Liver (tissue), 9 donors: ENCODE results near the gene KRTAP10-9. TPM values are rescaled to one million over a fixed set of nuclear protein-coding genes. Genes with fewer than 3 reads are reported as not detected.

Source experiments
- DNase-seq: peaks from one replicate; pipeline ENCODE4 v3.0.0-alpha.2; 2017; ENCODE audit warnings: low spot score
- H3K27ac ChIP-seq, 2 donors: one replicate each; pipeline ENCODE4 v1.7.0; 2013; ENCODE audit warnings: inconsistent platforms in 2 of 2, low read length in 2 of 2, control low read depth in 1 of 2, low read depth in 1 of 2, mild to moderate bottlenecking in 1 of 2
- H3K27me3 ChIP-seq, 4 donors: one replicate each; pipeline versions ENCODE4 v1.6.1 to v1.7.0; 2013; ENCODE audit warnings: low read length in 3 of 4, inconsistent platforms in 1 of 4, mild to moderate bottlenecking in 1 of 4, moderate library complexity in 1 of 4; ENCODE audit not compliant: control insufficient read depth in 4 of 4, insufficient read depth in 4 of 4
- H3K36me3 ChIP-seq, 4 donors: one replicate each; pipeline versions ENCODE4 v1.6.1 to v1.7.0; 2013; ENCODE audit warnings: low read length in 3 of 4, mild to moderate bottlenecking in 3 of 4, low read depth in 1 of 4, moderate library complexity in 1 of 4; ENCODE audit not compliant: control insufficient read depth in 4 of 4, insufficient read depth in 3 of 4
- H3K4me1 ChIP-seq, 4 donors: one replicate each; pipeline versions ENCODE4 v1.6.1 to v1.7.0; 2013; ENCODE audit warnings: low read length in 3 of 4, mild to moderate bottlenecking in 3 of 4, moderate library complexity in 1 of 4; ENCODE audit not compliant: control insufficient read depth in 4 of 4, insufficient read depth in 4 of 4
- H3K4me3 ChIP-seq, 3 donors: one replicate each; pipeline versions ENCODE4 v1.6.1 to v1.7.0; 2013; ENCODE audit warnings: low read length in 3 of 3, control low read depth in 1 of 3, low read depth in 1 of 3, mild to moderate bottlenecking in 1 of 3
- H3K9ac ChIP-seq, 2 donors: one replicate each; pipeline ENCODE4 v1.7.0; 2013; ENCODE audit warnings: low read length in 2 of 2, mild to moderate bottlenecking in 2 of 2, moderate library complexity in 2 of 2, control low read depth in 1 of 2, low read depth in 1 of 2
- H3K9me3 ChIP-seq, 4 donors: one replicate each; pipeline versions ENCODE4 v1.6.1 to v1.7.0; 2013; ENCODE audit warnings: low read length in 3 of 4; ENCODE audit not compliant: control insufficient read depth in 4 of 4
- ATF3 ChIP-seq: IDR thresholded peaks from 2 replicates; pipeline ENCODE4 v1.6.1; 2016; ENCODE audit warnings: antibody characterized with exemption
- CTCF ChIP-seq: fragments of 150-350 bp; IDR thresholded peaks from 2 replicates; pipeline ENCODE4 v1.5.1; 2017; ENCODE audit warnings: improper control_type of control experiment, low read depth, low read length; ENCODE audit not compliant: missing input control
- FOXA1 ChIP-seq: IDR thresholded peaks from 2 replicates; pipeline ENCODE4 v1.6.1; 2016; ENCODE audit warnings: antibody characterized with exemption
- FOXA2 ChIP-seq: IDR thresholded peaks from 2 replicates; pipeline ENCODE4 v1.6.1; 2016; ENCODE audit warnings: antibody characterized with exemption
- GABPA ChIP-seq, 2 donors: IDR thresholded peaks in 1 of 2; conservative IDR thresholded peaks in 1 of 2; 2 replicates each; pipeline ENCODE4 v1.6.1; 2016; ENCODE audit warnings: antibody characterized with exemption in 2 of 2, mild to moderate bottlenecking in 1 of 2, moderate library complexity in 1 of 2
- HNF4A ChIP-seq, 2 donors: conservative IDR thresholded peaks; 2 replicates each; pipeline ENCODE4 v1.6.1; 2016; ENCODE audit warnings: antibody characterized with exemption in 2 of 2, mild to moderate bottlenecking in 2 of 2
- HNF4G ChIP-seq: IDR thresholded peaks from 2 replicates; pipeline ENCODE4 v1.6.1; 2016; ENCODE audit warnings: antibody characterized with exemption
- JUND ChIP-seq, 2 donors: IDR thresholded peaks; 2 replicates each; pipeline ENCODE4 v1.6.1; 2016; ENCODE audit warnings: antibody characterized with exemption in 2 of 2
- MAX ChIP-seq: IDR thresholded peaks from 2 replicates; pipeline ENCODE4 v1.6.1; 2016; ENCODE audit warnings: antibody characterized with exemption
- NR2F2 ChIP-seq: IDR thresholded peaks from 2 replicates; pipeline ENCODE4 v1.6.1; 2016; ENCODE audit warnings: antibody characterized with exemption
- RAD21 ChIP-seq, 2 donors: IDR thresholded peaks; 2 replicates each; pipeline ENCODE4 v1.6.1; 2016; ENCODE audit warnings: antibody characterized with exemption in 2 of 2, mild to moderate bottlenecking in 2 of 2
- REST ChIP-seq: IDR thresholded peaks from 2 replicates; pipeline ENCODE4 v1.6.1; 2016; ENCODE audit warnings: antibody characterized with exemption, mild to moderate bottlenecking
- RXRA ChIP-seq, 2 donors: IDR thresholded peaks; 2 replicates each; pipeline ENCODE4 v1.6.1; 2017 to 2018; ENCODE audit warnings: antibody characterized with exemption in 2 of 2, mild to moderate bottlenecking in 1 of 2
- SP1 ChIP-seq: IDR thresholded peaks from 2 replicates; pipeline ENCODE4 v1.6.1; 2018; ENCODE audit warnings: antibody characterized with exemption, mild to moderate bottlenecking
- YY1 ChIP-seq: IDR thresholded peaks from 2 replicates; pipeline ENCODE4 v1.6.1; 2016; ENCODE audit warnings: antibody characterized with exemption, mild to moderate bottlenecking
- ZBTB33 ChIP-seq: IDR thresholded peaks from 2 replicates; pipeline ENCODE4 v1.6.1; 2016; ENCODE audit warnings: antibody characterized with exemption
- WGBS: extraction: QIAGEN DNeasy Blood & Tissue Kit; methylation state at CpG from one replicate; pipeline ENCODE4 v1.1.7; 2013; 5-methylcytosine and 5-hydroxymethylcytosine counted together
- polyA plus RNA-seq, 2 donors: library from polyadenylated mRNA; stranded (reverse) in 1 of 2; unstranded in 1 of 2; fragments of 200-250 nt in 1 of 2; fragments of >200 nt in 1 of 2; fragmentation: Nextera tagmentation in 1 of 2; extraction: Ambion mirVana in 1 of 2; gene quantifications; one replicate each; pipeline versions ENCODE4 v1.2.1 to v1.2.3, GENCODE V29; 2013 to 2015
- total RNA-seq, 2 donors: library from RNA; depleted of rRNA; stranded (reverse); fragments of >200 nt; gene quantifications; one replicate each; pipeline ENCODE4 v1.2.3, GENCODE V29; 2014
- donor health status: healthy.
- donor health status: healthy.
- donor health status: healthy.
- donor health status: healthy.
- donor health status: healthy.

KRTAP10-9 gene
- total and polyA plus RNA-seq, 4 donors, result not detected

GRCh38 chr21:44611551-44611950 lies 15.3 kb upstream of the KRTAP10-9 start:
- Histone ChIP-seq H3K36me3 (no peaks in the 10 kb centered on the region), H3K27me3 (no peaks in the 10 kb centered on the region), H3K9ac (no peak overlapping the region), H3K4me1 (no peaks in the 10 kb centered on the region), H3K27ac (no peak overlapping the region), H3K4me3 (no peak overlapping the region), H3K9me3 (peaks cover 0 to 11% (median 1%) of the 10 kb centered on the region in 4 donors)
- TF ChIP-seq YY1 (no peak), RXRA (IDR thresholded peaks at IDR 0.05) (no peak)
- no peak for DNase-seq
- 82% methylated on average over 4 of the region's 4 CpGs for WGBS

- H3K27me3 ChIP-seq, result no peaks in the 10 kb centered on the region
Observed at GRCh38 chr21:44612029-44612486, 14.8 kb upstream of the KRTAP10-9 start, which contains the start of gene KRTAP10-8. Gene KRTAP10-8, plus strand, starts transcription at chr21:44612079. Its CDS starts 22 bp downstream, at chr21:44612101.

More at GRCh38 chr21:44612029-44612486, 14.8 kb upstream of the KRTAP10-9 start, which contains the start of gene KRTAP10-8:
- WGBS, result 88% methylated on average over 8 of the region's 8 CpGs
- Histone ChIP-seq H3K4me1 (no peaks in the 10 kb centered on the region), H3K36me3 (no peaks in the 10 kb centered on the region), H3K27ac (no peak within 1 kb of the TSS), H3K9me3 (peaks cover 0 to 11% (median 1%) of the 10 kb centered on the region in 4 donors), H3K9ac (no peak within 1 kb of the TSS), H3K4me3 (no peak within 1 kb of the TSS)
- no peak for DNase-seq
- TF ChIP-seq RXRA (IDR thresholded peaks at IDR 0.05), result no peak
- TF ChIP-seq JUND (IDR thresholded peaks at IDR 0.05), result no peak
- no peak for TF ChIP-seq MAX
- TF ChIP-seq HNF4A (conservative IDR thresholded peaks at IDR 0.05), result no peak
- TF ChIP-seq HNF4G, result no peak
- TF ChIP-seq NR2F2, result no peak
- no peak for TF ChIP-seq SP1
- no peak for TF ChIP-seq REST
- TF ChIP-seq FOXA1, result no peak
- TF ChIP-seq GABPA (IDR thresholded peaks at IDR 0.05 in 1 of 2, conservative IDR thresholded peaks at IDR 0.05 in 1 of 2), result no peak
- TF ChIP-seq YY1, result no peak
- no peak for TF ChIP-seq CTCF
- no peak for TF ChIP-seq ATF3
- no peak for TF ChIP-seq ZBTB33
- no peak for TF ChIP-seq FOXA2
- no peak for TF ChIP-seq RAD21 (IDR thresholded peaks at IDR 0.05)
